Neural cell (in vitro differentiated cells): ENCODE data around the gene TYW1. TPM values are rescaled to one million over a fixed set of nuclear protein-coding genes. Genes with fewer than 3 reads are reported as not detected.
"Not testable (repeated sequence)": the region's sequence is repeated elsewhere in the genome, so short reads cannot be mapped to it uniquely, and the experiment has no call there.

Source experiments
- H2AFZ ChIP-seq: fragments of 200-600, 300-800 bp; sonication (generic), shearing (Covaris generic); 2 replicates; pipeline ENCODE4 v1.6.0; 2014; ENCODE audit warnings: low read depth, mild to moderate bottlenecking, antibody characterized with exemption, low read length, moderate library complexity
- H3F3A ChIP-seq: fragments of 200-600 bp; shearing (Covaris generic); 2 replicates; pipeline ENCODE4 v1.6.1; 2016; ENCODE audit warnings: mild to moderate bottlenecking, moderate library complexity, mixed read lengths, antibody characterized with exemption, low read length; ENCODE audit not compliant: insufficient read depth, poor library complexity, severe bottlenecking
- H3K27ac ChIP-seq: fragments of 200-600, 300-800 bp; sonication (generic), shearing (Covaris generic); 2 replicates; pipeline ENCODE4 v1.5.1; 2014; ENCODE audit warnings: mild to moderate bottlenecking, low read length, moderate library complexity
- H3K27me3 ChIP-seq: fragments of 300-800, 200-600 bp; sonication (generic), shearing (Covaris generic); 2 replicates; pipeline ENCODE4 v1.6.0; 2014; ENCODE audit warnings: mild to moderate bottlenecking, low read depth, low read length, moderate library complexity; ENCODE audit not compliant: insufficient read depth
- H3K36me3 ChIP-seq: fragments of 300-800, 200-600 bp; sonication (generic), shearing (Covaris generic); 2 replicates; pipeline ENCODE4 v1.5.1; 2014; ENCODE audit warnings: mild to moderate bottlenecking, antibody characterized with exemption, low read length, moderate library complexity; ENCODE audit not compliant: insufficient read depth
- H3K4me2 ChIP-seq: fragments of 300-800, 200-600 bp; sonication (generic), shearing (Covaris generic); 2 replicates; pipeline ENCODE4 v1.6.0; 2014; ENCODE audit warnings: mild to moderate bottlenecking, low read length
- H3K4me3 ChIP-seq: fragments of 300-800, 200-600 bp; sonication (generic), shearing (Covaris generic); 2 replicates; pipeline ENCODE4 v1.5.1; 2014; ENCODE audit warnings: mild to moderate bottlenecking, low read length, moderate library complexity
- H3K79me2 ChIP-seq: fragments of 200-600 bp; shearing (Covaris generic); replicated peaks from 2 replicates; pipeline ENCODE4 v1.6.0; 2014; ENCODE audit warnings: mild to moderate bottlenecking, low read length, moderate library complexity; ENCODE audit not compliant: insufficient read depth
- H3K9ac ChIP-seq: fragments of 300-800, 200-600 bp; sonication (generic), shearing (Covaris generic); 2 replicates; pipeline ENCODE4 v1.6.1; 2016; ENCODE audit warnings: mild to moderate bottlenecking, low read length, mixed read lengths
- H3K9me2 ChIP-seq: fragments of 200-600 bp; shearing (Covaris generic); 2 replicates; pipeline ENCODE4 v1.6.1; 2016; ENCODE audit warnings: mild to moderate bottlenecking, low read length, mixed read lengths; ENCODE audit not compliant: insufficient read depth
- H3K9me3 ChIP-seq: fragments of 200-600, 300-800 bp; sonication (generic), shearing (Covaris generic); 2 replicates; pipeline ENCODE4 v1.6.1; 2016; ENCODE audit warnings: mild to moderate bottlenecking, mixed run types, low read length, moderate library complexity, mixed read lengths
- H4K20me1 ChIP-seq: fragments of 200-600 bp; shearing (Covaris generic); 2 replicates; pipeline ENCODE4 v1.6.1; 2016; ENCODE audit warnings: mild to moderate bottlenecking, mixed run types; ENCODE audit not compliant: insufficient read depth
- polyA plus RNA-seq: library from polyadenylated mRNA; depleted of rRNA; stranded (reverse); fragments of >200 nt; gene quantifications from 2 replicates; pipeline ENCODE4 v1.2.3, GENCODE V29; 2014

The TYW1 gene
- polyA plus RNA-seq, 1 donor from 2014 or later, result 14.9 TPM

DNA sequence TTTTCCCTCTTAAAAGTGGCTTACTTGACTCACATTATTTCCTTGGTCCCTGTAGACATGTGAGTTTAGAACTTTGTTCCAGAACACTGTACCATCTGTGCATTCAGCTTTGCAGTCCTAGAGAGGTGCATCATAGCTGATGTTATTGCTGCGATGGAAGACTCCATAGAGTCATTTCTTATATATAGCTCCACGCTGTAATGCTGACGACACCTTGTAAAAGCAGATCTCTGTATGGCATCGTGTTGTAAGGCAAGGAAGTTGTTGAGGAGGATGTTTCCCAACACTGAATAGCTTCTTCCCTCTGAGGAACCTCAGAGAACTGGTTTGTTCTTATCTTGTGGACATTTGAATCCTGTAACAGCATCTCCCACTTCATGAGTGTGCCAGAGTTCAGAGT is 109.6 kb downstream of the TYW1 start:
- H3F3A ChIP-seq, H4K20me1 ChIP-seq, H3K4me3 ChIP-seq, H3K27me3 ChIP-seq, H3K4me2 ChIP-seq, H3K9me2 ChIP-seq, H3K27ac ChIP-seq, H2AFZ ChIP-seq, H3K9ac ChIP-seq, H3K36me3 ChIP-seq, H3K79me2 ChIP-seq, H3K9me3 ChIP-seq: not testable (repeated sequence)

DNA sequence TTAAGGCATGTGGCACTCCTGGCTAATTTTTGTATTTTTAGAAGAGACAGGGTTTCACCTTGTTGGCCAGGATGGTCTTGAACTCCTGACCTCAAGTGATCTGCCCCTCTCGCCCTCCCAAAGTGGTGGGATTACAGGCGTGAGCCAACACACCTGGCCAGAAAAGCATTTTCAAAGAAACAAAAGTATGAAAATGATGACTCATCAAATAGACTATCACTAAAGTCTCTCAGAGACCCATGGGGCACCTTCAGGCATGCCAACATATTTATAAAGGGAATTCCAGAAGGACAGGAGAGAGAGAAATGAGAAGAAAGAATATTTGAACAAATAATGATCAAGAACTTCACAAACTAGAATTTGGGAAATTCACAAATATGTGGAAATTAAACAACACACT is 114.7 kb downstream of the TYW1 start:
- not testable (repeated sequence) for H3K4me3 ChIP-seq, H3K4me2 ChIP-seq, H3K9me3 ChIP-seq, H3K79me2 ChIP-seq, H3K36me3 ChIP-seq, H3K27me3 ChIP-seq, H2AFZ ChIP-seq, H4K20me1 ChIP-seq, H3K9me2 ChIP-seq, H3F3A ChIP-seq, H3K27ac ChIP-seq, H3K9ac ChIP-seq

DNA sequence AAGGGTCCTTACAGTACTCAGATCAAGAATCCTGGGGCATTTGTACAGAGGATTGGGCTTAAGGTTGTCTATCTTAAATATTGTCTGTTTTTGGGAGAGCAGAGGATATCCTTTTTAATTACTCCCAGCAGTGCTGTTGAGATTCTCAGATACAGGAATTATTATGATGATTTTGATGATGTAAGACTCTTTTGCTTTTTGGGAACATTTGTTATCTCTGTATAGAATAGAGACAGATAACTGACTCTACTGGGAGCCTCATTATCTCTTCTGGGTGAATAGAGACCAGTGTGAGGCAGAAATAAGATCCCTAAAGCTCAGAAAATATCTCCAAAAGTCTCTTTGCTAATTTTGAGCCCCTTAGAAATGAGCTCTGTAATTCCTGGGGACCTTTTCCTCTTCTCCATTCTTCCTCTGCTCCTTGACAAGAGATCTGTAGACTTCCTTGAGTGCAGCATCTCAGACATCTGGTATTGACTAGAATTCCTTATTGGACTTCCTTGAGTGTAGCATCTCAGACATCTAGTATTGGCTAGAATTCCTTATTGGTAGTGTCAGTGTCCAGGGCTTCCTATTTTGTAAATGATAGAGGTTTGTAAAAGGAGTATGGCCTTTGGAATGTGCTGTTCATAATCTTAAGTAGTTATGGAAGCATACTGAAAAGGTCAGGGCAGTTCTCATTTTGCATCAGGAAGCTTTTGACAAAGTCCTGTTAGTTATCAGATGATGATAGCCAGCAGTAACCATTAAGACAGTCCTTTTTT is 118.0 kb downstream of the TYW1 start:
- not testable (repeated sequence) for H3K27ac ChIP-seq, H3K9ac ChIP-seq, H3K9me3 ChIP-seq, H2AFZ ChIP-seq, H4K20me1 ChIP-seq, H3F3A ChIP-seq, H3K4me2 ChIP-seq, H3K79me2 ChIP-seq, H3K4me3 ChIP-seq, H3K9me2 ChIP-seq, H3K27me3 ChIP-seq, H3K36me3 ChIP-seq

DNA sequence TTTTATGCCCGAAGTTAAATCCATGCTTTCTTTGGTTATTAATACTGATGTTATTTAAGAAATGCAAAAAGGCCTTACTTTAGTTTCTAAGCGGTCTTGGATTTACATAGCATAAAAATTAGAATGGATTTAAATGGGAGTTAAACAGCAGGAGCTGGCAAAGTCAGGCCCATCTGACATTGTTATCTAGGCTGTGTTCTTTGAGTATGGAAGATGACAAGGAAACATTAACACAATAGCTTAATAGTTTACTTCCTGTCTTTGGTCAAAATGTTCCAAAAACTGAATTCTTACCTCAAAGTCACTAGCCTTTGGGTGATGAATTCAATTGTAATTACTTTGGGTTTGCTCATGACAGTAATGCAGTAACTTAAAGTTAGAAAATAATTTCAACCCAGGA is 123.9 kb downstream of the TYW1 start:
- H3K27ac ChIP-seq, H2AFZ ChIP-seq, H3K4me2 ChIP-seq, H3K4me3 ChIP-seq, H3F3A ChIP-seq, H3K27me3 ChIP-seq, H4K20me1 ChIP-seq, H3K36me3 ChIP-seq, H3K9me2 ChIP-seq, H3K9me3 ChIP-seq, H3K79me2 ChIP-seq, H3K9ac ChIP-seq: not testable (repeated sequence)

DNA sequence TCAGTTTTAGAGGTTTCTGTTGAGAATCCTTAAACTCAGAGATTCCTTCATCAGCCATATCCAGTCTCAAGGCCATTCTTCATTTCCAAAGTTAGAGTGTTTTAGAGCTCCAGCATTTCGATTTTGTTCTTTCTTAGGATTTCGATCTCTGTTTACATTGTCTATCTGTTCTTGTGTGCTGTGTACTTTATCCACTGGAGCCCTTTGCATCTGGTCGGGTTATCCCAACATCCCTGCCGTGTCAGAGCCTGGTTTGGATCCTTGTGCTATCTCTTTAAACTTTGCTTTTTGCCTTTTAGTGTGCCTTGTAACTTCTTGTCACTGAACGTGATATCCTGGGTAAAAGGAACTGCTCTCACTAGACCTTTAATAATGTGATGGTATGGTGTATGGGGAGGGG is 131.6 kb downstream of the TYW1 start:
- not testable (repeated sequence) for H3K36me3 ChIP-seq, H3K9ac ChIP-seq, H3K4me2 ChIP-seq

DNA sequence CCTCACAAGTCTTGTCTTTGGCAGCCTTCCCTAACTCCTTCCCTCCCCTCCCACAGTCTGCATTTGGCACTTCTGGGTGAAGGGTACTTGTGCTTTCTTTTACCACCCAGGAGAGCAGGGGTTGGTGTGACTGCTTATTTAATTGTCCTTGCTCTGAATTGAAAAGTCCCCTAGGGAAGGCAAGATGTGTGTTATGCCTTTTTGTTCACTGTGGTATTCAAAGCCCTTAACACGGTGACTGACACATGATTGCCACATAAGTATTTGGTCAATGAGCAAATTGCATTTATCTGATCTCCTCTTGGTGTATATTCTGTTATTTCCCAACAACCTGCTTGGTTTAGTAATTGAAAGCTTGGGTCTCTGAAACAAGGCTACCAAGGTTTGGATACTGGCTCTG is 134.1 kb downstream of the TYW1 start:
- H3K36me3 ChIP-seq, H3K4me2 ChIP-seq, H3F3A ChIP-seq, H3K79me2 ChIP-seq, H2AFZ ChIP-seq, H3K27me3 ChIP-seq, H3K9ac ChIP-seq, H3K4me3 ChIP-seq, H3K9me2 ChIP-seq, H3K27ac ChIP-seq, H3K9me3 ChIP-seq, H4K20me1 ChIP-seq: not testable (repeated sequence)

More for the DNA sequence above, 131.6 kb downstream of the TYW1 start:
- not testable (repeated sequence) for H4K20me1 ChIP-seq, H3K27ac ChIP-seq, H3K79me2 ChIP-seq, H3F3A ChIP-seq, H3K4me3 ChIP-seq, H2AFZ ChIP-seq, H3K9me2 ChIP-seq, H3K9me3 ChIP-seq, H3K27me3 ChIP-seq

DNA sequence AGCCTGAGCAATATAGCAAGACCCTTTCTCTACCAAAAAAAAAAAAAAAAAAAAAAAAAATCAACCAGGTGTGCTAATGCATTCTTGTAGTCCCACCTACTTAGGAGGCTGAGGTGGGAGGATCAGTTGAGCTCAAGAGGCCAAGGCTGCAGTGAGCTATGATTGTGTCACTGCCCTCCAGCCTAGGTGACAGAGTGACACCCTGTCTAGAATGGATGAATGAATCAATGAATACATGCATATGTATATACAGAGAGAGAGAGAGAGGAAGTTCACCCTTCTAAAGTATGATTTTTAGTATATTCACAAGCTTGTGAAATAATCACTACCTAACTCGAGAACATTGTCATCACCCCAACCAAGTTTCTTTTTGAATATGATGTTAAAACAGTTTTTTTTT is 138.3 kb downstream of the TYW1 start:
- H3K27ac ChIP-seq, H3K27me3 ChIP-seq, H3K79me2 ChIP-seq, H2AFZ ChIP-seq, H3F3A ChIP-seq, H3K4me2 ChIP-seq, H3K36me3 ChIP-seq, H4K20me1 ChIP-seq, H3K4me3 ChIP-seq, H3K9me3 ChIP-seq, H3K9me2 ChIP-seq, H3K9ac ChIP-seq: not testable (repeated sequence)

DNA sequence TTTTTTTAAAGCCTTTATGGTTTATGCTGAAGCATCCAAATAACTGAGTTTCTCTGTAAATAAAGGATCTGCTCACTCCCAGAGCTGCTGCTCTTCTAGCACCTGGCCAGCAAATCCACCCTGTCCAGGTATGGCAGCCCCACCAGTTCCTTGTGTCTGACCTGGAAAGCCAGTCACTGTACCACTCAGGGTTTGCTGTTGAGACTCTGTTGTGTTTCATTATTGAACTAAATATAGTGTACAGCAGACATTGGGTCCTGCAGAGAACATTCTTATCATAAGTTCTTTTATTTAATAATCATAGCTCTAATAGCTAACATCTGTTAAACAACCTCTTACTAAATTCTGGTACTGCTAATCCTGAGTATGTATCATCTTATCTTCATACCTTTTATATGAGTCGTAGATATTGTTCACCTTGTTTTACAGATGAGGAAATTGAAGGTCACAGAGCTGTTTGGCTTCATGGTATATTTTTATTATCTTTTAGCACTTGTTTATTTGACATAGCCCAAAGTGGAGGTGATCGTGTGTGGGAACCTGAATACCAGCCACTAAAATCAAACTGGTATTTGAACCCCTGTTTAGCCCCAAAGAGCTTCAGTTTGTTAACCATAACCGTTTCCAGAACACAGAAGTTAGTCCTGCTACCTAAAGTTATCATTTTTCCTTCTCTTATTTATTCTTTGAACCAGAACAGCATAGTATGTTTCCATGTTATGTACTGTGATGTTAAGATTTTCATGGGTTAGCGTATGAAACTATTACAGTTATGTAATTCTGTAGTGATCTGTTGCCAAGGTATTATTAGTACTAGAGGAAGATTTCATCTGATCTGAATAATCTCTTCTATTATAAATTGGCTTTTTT is 139.2 kb downstream of the TYW1 start:
- not testable (repeated sequence) for H4K20me1 ChIP-seq, H3K4me2 ChIP-seq, H3K4me3 ChIP-seq, H3K36me3 ChIP-seq, H3K9ac ChIP-seq, H3F3A ChIP-seq, H3K27me3 ChIP-seq, H3K79me2 ChIP-seq, H3K9me3 ChIP-seq, H3K27ac ChIP-seq, H2AFZ ChIP-seq, H3K9me2 ChIP-seq
